NCI-H146 (cell line): ENCODE results near the gene TTF2.
A peak's percentile ranks its signal among the peaks of the same experiment; 100 is the strongest.

Experiments
- DNase-seq: peaks from one replicate; lab custom pipeline; 2025; lab: John Stamatoyannopoulos, UW

Gene TTF2

GRCh38 chr1:117046781-117047180 lies 13.3 kb upstream of the TTF2 start:
- peak; percentile 19 for DNase-seq

DNA sequence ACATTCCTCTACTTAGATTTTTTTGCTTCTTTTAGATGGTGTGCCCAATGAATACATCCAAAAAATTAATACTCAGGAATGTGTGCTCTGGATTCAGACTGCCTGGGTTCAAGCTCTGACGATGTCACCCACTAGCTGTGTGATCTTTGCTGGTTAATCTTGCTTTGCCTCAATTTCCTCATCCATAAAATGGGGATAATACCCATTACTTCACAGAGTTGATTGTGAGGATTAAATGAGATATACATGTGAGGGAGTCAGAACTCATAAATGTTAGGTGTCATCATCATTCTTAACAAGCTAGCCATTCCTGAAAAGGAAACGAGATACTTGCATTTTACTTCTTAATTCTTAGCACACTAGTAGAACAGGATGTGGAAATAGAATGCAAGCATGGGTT lies 12.9 kb upstream of the TTF2 start:
- DNase-seq, result no peak

GRCh38 chr1:117049857-117050256 lies 10.3 kb upstream of the TTF2 start:
- DNase-seq, result no peak

- DNase-seq, result no peak
These were observed 8.7 kb upstream of the TTF2 start for GRCh38 chr1:117051224-117052064.

- no peak for DNase-seq
These were observed 6.1 kb upstream of the TTF2 start for GRCh38 chr1:117054068-117054467.

- DNase-seq, result no peak
These were observed 1.3 kb upstream of the TTF2 start for GRCh38 chr1:117058810-117059209.

DNA sequence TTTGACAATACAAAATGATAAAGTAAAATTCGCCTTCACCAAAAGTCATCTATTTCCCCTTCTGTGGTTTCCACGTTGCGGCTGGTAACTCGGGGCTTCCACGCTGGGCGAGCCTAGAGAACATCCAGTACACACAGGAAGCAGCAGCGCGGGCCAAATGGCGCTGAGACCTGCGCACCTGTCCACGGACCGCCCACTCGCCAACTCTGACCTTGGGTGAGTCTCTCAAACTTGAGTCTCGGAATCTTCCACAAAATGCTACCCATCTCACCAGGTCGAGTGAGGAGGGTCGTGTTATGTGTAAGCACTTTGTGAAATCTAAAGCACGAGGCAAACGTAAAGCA lies 820 bp upstream of the TTF2 start:
- DNase-seq, result peak; percentile 80

GRCh38 chr1:117060441-117061317 lies 553 bp downstream of the TTF2 start:
- DNase-seq, result peak; percentile 43

GRCh38 chr1:117061986-117062415 lies 1.9 kb downstream of the TTF2 start:
- no peak for DNase-seq

GRCh38 chr1:117066367-117066766 lies 6.2 kb downstream of the TTF2 start:
- DNase-seq, result no peak

DNA sequence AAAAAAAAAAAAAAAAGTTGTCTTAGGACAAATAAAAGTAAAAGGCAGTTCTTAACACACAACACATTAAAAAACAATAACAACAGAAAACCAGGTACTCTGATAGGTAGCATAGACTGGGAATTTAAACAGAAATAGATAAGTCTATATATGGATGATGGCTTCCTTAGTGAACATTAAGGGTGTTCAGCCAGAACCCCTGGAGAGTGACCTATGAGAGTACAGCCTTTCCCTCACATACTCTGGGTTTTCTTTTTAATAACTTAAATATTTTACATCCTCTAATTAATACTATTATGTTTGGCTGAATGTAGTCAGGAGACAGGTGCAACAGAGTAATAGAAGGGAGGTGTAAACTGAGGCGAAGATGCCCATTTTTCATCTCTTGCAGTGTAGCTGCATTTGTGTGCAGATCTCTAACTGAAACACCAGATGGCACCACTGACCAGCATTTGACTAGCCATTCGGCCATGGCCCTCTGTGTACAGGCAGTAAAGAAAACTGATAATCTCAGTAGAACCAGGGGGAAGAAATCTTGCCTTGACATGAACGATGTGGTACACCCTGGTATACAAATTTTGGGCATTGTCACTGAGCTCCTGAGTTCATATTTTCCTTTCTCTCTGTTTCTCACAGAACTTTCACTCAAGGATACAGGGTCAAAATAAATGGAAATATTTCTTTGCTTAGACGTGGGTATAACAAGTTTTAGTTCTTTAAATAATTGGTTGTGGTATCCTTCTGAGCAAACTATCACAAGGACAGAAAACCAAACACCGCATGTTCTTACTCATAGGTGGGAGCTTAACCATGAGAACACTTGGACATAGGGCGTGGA lies 7.6 kb downstream of the TTF2 start:
- DNase-seq, result peak; percentile 51

DNA sequence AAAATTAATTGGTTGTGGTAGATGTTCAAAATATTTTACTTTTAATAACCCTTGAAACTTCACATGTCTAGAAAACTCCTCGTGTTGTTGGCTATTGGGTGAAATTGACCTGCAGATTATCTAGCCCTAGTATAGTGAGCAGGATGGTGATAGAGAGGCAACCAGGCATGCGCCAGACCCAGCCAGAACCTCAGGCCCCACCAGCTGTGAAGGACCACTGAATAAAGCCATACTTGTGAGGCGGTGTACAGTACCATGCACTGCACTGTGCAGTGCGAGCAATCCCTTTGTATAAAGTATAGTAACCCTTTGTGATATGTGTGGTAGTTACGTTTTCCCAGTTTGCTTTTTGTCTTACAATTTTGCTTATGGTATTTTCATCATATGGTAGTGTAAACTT lies 8.5 kb downstream of the TTF2 start:
- DNase-seq, result no peak

DNA sequence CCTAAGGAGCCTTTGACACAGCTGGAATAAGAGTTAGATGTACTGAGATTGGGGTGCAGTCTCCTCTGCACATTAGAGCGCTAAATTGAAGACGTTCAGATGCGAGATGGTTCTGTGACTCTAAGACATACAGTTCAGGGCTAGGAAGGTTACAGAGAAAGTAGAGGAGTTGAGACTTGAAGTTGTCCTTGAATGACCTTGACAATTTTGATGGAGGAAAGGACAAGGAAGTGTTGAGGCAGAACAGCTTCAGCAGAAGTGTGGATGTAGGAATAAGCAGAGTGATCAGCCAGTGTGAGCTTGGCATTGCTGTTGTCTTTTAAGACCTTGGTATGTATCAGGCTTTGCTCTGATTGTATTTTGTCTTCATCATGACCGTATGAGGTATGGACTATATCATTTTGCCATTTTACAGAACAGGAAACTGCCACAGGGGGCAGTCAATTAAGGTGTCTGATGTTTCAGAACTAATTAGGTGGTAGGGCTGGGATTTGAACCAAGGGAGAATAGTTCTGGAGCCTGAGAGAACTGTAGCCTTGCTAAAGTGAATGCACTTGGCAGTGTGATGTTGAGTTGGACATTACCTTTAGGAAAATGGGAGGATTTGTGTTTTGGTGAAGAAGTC lies 9.2 kb downstream of the TTF2 start:
- no peak for DNase-seq

- DNase-seq, result no peak
These were observed 10.0 kb downstream of the TTF2 start for GRCh38 chr1:117070124-117070523.

GRCh38 chr1:117076648-117077047 lies 16.5 kb downstream of the TTF2 start:
- DNase-seq, result no peak

DNA sequence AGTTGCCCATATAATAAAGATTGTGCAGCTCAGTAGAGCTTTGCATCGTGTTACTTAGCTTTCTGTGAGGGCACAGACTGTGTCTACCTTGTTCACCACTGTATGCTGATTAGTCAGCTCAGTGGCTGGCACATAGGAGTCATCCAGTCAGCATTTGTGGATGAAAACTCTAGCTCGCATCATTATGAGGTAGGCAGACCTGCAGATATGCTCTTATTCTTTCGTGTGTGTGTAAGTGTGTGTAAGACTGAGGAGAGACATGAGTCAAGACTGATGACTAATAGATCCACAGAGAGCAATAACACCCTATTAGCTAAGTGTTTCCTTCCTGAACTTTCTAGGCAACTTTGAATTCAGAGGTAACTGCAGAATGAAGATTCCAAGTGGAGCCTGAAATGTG lies 17.1 kb downstream of the TTF2 start:
- DNase-seq, result no peak

GRCh38 chr1:117079737-117080136 lies 19.6 kb downstream of the TTF2 start:
- DNase-seq, result no peak

- DNase-seq, result no peak
These were observed 24.1 kb downstream of the TTF2 start for GRCh38 chr1:117084231-117084630.

DNA sequence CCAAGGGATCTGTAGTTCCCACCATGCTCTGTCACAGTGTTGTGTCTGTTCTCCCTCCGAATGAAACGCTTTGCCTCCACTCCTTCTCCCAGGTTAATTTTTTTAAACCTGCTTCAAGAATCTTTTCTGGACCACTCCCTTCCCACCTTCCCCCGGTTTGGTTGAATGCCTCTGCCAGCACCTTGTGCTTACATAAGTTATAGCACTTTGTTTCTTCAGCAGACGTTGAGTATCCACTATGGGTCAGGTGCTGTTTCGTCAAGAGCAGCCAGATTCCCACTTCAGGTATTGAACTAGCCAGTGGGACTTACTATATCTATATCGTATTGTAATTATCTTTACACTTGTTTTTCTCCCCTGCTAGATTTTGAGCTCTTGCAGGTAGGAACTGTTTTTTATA lies 27.6 kb downstream of the TTF2 start:
- no peak for DNase-seq

DNA sequence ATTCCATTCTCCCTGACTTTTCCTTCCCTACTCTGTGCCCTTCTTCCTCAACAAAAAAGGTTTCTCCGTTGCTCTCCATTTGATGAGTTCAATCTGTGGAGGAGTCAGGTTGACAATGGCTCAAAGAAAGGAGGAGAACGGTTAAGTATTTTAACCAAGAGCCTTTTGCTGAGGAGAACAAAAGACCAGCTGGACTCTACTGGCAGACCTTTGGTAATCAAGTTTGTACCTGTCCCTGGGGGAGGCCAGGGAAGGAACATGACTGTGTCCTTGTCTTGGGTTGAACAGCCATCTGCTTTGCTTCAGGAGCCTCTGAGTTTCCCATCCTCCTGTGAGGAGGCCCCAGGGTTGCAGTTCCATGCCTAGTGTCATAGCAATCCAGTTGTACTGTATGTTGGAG lies 29.9 kb downstream of the TTF2 start:
- no peak for DNase-seq

- no peak for DNase-seq
These were observed 32.5 kb downstream of the TTF2 start for GRCh38 chr1:117092594-117092993.

DNA sequence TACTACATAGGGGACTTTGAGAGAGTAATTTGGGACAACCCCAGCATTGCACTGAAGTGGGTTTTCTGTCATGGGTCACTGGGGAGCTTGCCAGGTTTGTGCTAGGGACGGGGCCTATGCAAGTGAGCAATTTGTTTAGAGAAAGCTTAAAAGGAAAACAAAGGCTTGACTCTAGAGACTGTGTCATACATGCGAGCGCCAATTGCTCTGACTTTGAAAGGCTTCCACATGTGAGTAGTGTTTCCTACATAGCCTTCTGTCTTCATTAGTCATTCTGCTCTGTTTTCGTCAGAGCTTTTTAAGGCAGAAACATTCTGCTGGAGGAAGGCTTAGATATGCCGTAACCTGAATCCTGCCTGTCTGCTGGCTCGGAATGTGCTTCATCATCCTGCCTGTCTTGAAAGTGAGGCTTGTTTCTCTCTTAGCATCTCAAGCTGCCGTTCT lies 33.0 kb downstream of the TTF2 start:
- no peak for DNase-seq
